Stimulated activated CD8-positive, alpha-beta memory T cell treated with anti-CD3 and anti-CD28 coated beads, Interleukin-7, amount 100 ng/mL, for 1 hour (primary cell): ENCODE results near the gene ADCY10.
"Not testable (repeated sequence)": the region's sequence is repeated elsewhere in the genome, so short reads cannot be mapped to it uniquely, and the experiment has no call there.

Experiments
- DNase-seq, 2 donors: peaks; one replicate each; pipeline ENCODE4 v3.0.0-alpha.2; 2020; ENCODE audit warnings: low read depth in 2 of 2

The ADCY10 gene

DNA sequence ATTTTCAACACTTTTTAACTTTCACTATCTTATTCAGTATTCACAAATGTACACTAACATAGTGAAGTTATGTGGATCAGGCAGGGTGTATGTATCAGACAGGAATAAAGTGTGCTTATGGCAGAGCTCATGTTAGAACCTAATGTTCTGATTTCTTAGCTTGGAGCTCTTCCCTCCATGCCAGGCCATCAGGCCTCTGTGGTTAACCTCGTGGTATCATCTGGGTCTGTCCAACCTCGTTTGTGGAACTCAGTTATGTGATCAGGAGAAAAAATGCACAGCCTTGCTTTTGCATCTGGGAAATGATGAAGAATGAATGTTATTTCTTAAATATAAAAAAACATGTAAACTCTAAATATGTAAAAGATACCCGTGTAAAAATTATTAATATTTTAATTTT lies 105.2 kb downstream of the ADCY10 start:
- DNase-seq, result no peak

DNA sequence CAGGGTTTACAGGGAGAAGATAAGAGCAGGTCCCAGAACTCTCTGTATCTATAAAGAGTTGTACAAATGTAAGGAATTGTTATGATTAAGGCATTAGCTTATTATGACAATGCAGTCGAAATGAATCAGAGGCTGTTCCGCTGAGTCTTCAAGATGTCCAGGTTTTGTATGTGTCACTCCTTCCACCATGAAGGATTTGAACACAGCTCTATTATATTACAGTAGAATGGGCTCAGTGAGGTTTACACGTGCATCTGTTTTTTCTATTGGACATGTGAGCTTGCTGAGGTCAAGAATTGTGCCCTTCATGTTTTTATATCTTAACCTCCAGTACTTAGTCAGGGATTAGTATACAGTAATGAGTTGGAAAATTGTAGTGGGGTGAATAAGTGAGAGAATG lies 105.8 kb downstream of the ADCY10 start:
- DNase-seq, result no peak

GRCh38 chr1:167806676-167807075 lies 107.3 kb downstream of the ADCY10 start:
- not testable (repeated sequence) for DNase-seq

- DNase-seq, result not testable (repeated sequence)
These were observed 107.7 kb downstream of the ADCY10 start for GRCh38 chr1:167806235-167806634.

DNA sequence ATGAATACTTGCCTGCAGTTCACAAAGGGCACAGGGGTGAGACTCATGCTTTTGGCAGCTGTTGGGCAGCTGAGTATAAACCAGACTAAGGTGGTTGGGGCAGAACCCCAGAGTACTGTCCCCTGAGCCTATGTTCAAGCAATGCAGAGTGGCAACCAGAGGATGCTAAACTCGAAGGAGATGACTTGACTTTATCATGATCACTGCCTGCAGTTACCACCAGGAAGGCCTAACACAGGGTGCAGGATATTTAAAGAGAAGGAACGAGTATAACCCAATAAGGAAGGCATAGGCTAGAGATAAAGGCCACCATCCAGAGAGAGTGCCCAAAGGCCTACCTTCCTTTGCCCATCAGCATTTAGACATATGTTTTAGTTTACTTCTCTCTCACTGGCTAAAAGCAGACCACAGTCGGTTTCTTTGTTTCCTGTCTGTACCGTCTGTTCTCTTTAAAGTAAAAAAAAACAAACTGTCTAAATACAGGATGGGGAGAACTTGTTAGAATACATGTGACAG lies 108.8 kb downstream of the ADCY10 start:
- no peak for DNase-seq

DNA sequence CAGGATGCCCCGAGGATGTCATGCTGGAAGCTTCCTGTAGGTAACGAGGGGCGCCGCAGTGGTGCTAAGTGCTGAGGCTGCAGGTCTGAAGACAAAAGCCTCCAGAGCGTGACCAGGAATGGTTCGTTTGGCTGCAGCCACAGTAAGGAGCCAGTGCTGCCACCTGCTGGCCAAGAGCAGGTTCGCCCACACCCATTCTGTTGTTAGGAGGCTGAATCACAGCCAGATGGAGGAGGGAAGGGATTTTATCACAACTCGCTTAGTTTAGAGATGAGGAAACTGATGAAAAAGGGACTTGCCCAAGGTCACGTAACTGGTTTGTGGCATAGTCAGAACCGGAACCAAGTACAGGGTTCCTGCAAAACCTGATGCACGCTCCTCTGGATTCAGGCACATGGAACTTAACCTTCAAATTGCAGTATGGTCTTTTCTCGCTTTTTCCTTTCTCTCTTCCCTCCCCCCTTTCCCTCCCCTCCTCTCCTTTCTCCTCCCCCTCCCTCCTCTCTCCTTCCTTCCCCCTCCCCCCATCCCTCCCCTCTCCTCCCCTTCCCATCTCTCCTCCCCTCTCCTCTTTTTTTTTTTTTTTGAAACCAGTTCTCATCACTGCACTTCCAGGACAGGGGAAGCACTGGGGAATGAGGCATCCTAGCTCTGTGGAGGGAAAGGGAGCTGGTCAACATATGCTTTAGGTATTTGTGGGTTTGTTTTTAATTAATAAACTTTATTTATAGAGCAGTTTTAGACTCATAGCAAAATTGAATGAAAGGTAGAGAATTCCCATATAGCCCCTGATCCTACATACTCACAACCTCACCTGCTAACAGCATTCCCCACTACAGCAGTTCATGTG lies 110.4 kb downstream of the ADCY10 start:
- DNase-seq, result peak; percentile 64 to 75

- DNase-seq, result no peak
These were observed 111.7 kb downstream of the ADCY10 start for GRCh38 chr1:167802235-167802634.

DNA sequence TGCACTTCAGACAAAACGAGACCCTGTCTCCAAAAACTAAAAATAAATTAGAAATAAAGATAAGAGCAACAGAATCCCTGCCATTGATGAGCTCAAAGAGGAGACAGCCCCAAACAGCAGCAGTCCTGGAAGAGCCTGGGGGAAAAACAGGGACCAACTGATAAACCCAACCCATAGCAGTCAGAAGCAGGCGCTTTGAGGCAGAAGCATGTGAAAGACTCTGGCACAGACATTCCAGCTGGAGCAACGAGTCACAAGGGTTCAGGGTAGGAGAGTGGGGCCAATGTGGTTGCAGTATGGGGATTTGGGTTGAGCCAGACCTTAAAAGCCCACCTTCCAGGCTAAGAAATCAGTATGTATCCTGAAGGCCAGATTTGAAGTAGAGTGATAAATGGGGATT lies 113.7 kb downstream of the ADCY10 start:
- DNase-seq, result no peak

GRCh38 chr1:167799747-167800146 lies 114.2 kb downstream of the ADCY10 start:
- no peak for DNase-seq

DNA sequence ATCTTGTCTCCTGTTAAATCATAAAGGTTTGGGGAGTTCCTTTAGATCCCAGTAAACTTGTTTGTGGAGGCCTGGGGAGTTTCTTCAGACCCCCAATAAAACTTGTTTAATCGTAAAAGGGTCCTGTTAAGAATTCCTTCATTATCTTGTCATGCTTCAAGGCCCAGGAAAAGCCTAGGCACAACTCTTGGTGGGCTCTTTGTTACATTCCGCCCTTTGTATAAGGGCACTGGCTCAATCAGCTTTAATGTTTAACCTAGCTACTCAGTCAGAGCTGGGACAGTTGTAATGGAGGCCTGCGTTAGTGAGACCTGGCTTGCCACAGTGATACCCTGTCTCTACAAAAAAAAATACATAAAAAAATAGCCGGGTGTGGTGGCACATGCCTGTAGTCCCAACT lies 115.0 kb downstream of the ADCY10 start:
- no peak for DNase-seq

GRCh38 chr1:167797015-167797414 lies 116.9 kb downstream of the ADCY10 start:
- no peak for DNase-seq

DNA sequence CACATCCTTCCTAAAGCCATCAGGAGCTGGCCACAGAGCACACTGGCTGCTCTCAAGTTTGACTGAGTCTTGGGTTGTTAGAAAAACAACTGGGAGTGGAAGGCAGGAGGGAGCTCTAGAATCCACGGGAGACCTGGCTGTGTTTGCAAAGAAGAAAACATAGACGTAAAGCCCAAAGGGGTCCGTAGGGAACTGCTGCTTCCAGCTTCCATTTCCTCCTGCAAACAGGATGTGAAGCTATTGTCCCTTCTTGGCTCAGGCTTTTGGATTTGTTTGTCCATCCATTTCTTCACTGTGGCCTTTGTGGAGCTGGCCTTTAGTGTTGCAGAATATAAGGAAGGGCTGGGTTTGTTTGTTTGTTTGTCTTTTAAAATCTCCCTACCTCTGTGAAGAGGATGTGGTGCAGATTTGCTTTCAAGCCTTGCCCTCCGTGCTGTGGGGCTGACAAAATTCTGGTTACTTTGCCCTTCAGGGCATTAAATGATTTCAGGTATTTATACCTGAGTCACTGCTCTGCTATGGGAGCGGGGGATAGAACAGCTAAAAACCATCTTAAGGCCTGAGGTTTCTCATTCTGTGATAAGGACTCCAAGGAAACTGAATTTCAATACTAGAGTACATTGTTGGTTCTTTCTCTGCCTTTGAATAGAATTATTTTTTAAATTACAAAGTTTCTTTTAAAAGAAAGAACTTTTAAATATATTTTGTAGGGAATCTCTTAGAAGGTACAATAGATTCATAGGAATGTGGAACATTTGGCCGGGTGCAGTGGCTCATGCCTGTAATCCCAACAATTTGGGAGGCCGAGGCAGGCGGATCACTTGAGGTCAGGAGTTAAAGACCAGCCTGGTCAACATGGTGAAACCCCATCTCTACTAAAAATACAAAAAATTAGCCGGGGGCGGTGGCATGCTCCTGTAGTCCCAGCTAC lies 117.9 kb downstream of the ADCY10 start:
- no peak for DNase-seq

GRCh38 chr1:167794043-167794442 lies 119.9 kb downstream of the ADCY10 start:
- no peak for DNase-seq

GRCh38 chr1:167792188-167792565 lies 121.8 kb downstream of the ADCY10 start:
- DNase-seq, result no peak

GRCh38 chr1:167791281-167792187 lies 122.4 kb downstream of the ADCY10 start:
- DNase-seq, result no peak

GRCh38 chr1:167790117-167790516 lies 123.8 kb downstream of the ADCY10 start:
- no peak for DNase-seq

DNA sequence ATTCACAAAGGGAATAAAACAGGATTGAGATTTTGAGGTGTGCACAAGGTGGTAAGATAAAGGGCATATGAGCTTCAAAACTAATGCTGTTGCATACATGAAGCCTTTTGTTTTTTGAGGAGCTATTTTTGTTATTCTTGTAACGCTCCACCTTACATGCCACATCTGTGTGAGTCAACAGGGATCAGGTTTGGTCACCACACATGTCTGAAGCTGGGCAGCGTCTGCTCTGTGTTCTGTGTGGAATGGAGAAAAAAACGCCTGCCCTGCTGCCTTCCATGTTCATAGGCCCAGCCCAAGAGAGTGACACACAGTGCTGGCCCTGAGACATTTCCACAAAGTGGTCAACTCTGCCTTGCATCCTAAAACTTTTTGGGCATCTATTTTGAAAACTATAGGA lies 124.4 kb downstream of the ADCY10 start:
- DNase-seq, result no peak

- no peak for DNase-seq
These were observed 127.4 kb downstream of the ADCY10 start for GRCh38 chr1:167786502-167786901.

DNA sequence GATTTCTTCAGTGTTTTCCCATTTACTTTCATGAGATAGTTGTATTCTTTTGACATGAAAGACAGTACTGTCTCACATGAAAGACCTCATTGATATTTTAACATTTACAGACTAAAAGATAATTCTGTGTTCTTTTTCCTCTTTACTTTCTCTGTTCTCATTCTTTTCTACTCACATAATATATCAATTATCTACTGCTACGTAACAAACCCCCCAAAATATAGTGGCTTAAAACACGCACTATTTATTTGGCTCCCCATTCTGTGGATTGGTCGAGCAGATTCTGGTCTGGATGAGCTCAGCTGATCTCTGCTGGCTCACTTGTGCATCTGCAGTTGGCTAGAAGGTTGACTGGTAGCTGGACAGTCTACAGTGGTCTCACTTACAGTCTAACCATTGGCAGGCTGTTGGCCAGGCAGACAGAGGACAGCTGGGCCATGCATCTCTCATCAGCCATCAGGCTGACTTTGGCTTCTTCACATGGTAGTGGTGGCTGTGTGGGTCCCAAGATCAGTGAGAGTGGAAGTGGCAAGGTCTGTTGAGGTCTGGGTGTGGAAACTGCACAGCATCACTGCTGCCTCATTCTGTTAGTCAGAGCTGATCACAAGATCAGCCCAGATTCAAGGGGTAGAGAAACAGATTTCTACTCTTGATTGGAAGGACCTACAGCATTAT lies 128.9 kb downstream of the ADCY10 start:
- DNase-seq, result no peak

DNA sequence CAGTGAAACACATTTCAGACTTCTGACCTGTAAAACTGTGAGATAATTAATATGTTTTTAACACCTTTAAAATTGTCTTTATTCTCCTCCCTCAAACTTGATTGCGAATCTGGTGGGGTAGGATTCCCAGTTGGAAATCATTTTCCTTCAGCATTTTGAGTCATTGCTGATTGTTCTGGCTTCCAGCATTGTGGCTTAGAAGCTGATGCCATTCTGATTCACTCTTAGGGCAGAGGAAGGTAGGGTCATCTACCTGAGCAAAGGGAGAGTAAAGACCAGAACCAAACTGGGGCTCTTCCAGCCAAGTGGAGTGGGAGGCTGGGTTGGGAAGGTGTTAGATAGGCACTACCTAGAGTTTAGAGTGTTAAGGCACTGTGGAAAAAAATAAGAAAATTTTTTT lies 131.0 kb downstream of the ADCY10 start:
- no peak for DNase-seq

DNA sequence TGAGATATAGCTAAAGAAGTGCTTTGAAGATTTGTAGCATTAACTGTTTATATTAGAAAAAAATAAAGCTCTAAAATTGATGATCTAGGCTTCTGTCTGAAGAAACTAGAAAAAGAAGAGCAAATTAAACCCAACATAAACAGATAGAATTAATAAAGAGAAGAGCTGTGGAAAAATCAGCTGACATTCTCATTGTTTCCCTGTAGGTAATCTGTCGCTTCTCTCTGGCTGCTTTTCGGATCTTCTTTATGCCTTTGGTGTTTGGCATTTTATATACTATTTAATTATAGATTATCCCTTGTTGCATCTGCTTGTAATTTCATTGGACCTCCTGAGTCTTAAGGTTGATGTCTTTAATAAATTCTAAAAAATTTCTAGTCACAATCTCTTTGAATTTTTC lies 132.4 kb downstream of the ADCY10 start:
- DNase-seq, result no peak
